SK-N-DZ (cell line): ENCODE results near the gene ACOXL.

Source experiments
- DNase-seq: peaks from one replicate; pipeline ENCODE4 v3.0.0-alpha.2; 2015; ENCODE audit warnings: low spot score

Gene ACOXL

DNA sequence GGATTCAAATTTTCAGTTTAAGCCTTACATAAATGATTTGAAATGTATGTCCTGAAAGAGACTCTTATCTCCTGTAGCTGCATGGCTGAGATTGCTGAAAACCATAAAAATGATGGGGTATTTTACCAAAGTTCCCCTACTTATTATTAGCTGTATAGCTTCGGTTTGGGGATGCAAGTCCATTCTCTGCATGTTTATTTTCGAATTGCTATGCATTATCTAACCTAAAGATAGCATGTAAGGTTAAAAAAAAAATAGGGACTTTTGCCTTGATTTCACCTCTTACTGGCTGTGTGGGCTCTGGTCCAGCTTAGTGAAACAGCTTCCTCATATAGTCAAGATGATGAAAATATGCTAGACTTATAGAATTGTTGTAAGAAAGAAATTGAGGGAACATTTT lies 14.0 kb upstream of the ACOXL start:
- DNase-seq: no peak

DNA sequence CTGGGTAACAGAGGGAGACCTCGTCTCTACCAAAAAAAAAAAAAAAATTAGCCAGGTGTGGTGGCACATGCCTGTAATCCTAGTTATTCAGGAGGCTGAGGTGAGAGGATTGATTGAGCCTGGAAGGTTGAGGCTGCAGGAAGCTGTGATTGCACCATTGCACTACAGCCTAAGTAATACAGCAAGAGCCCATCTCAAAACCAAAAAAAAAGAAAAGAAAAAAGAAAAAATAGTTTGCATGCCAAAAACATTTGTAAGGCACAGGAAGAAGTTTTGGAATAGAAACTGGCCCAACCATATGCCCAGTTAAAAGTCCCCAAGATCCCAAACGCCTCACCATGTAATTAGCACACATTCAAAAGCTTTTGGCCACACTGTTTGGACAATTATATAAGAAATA lies 13.4 kb upstream of the ACOXL start:
- no peak for DNase-seq

DNA sequence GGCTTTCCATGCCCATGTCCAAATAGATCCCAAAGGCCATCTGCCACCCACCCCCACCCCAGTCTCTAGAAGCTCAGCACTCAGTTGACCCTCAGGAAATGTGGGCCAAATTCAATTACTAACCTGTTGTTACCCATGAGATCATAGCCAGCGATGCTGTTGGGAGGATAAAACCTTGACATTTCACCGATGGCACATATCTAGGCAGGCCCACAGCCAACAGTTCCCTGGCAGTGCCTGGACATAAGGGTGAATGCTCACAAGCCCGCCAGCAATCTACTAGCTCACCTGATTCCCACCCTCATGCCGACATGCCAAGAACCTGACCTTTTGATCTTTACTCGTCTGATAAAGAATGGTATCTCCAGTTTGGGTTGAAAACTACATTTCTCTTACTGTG lies 11.8 kb upstream of the ACOXL start:
- no peak for DNase-seq

DNA sequence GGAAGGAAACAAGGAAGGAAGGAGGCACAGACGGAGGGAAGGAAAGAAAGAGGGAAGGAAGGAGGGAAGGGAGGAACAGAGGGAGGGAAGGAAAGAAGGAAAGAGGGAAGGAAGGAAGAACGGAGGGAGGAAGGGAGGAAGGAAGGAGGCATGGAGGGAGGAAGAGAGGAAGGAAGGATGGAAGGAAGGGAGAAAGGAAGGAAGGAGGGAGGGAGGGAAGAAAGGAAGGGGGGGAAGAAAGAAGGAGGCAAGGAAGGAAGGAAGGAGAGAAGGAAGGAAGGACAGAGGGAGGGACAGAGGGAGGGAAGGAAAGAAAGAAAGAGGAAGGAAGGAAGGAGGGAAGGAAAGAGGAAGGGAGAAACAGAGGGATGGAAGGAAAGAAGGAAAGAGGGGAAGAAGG lies 7.6 kb upstream of the ACOXL start:
- no peak for DNase-seq

DNA sequence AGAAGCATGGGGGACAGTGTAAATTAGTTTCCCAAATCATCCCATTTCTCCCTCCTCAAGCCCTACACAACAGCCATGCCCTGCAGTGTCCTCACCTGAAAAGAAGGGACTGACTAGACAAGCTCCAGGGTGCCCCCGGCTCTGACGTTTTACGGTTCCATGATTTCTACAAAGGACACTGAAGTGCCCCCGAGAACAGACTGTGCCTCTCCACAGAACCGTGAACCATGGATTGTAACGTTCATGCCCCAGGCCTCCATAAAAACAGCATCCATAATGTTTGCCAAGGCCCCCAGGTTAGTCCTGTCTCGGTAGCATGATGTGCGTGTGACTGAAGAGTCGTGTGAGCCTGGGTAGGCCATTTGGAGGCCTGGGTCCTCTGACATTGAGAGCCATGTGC lies 7.0 kb upstream of the ACOXL start:
- DNase-seq: no peak

DNA sequence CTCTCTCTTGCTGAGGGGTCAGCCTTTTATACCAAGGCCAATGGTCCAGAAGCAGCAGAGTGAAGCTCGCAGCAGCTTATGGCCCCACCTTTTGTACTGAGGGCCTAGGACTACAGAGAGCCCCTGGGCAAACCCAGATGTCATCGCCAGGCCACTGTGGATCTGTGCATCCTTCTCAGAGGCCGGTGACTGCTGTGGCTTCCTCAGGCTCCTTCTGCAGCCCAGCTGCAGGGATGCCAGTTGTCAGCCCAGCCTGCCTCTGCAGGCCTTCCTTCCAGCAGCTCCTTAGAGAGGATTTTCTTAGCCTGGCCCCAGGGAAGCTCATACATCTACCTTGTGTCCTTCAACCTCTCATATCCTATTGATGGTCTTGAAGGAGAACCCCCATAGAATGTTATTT lies 6.5 kb upstream of the ACOXL start:
- DNase-seq: no peak

DNA sequence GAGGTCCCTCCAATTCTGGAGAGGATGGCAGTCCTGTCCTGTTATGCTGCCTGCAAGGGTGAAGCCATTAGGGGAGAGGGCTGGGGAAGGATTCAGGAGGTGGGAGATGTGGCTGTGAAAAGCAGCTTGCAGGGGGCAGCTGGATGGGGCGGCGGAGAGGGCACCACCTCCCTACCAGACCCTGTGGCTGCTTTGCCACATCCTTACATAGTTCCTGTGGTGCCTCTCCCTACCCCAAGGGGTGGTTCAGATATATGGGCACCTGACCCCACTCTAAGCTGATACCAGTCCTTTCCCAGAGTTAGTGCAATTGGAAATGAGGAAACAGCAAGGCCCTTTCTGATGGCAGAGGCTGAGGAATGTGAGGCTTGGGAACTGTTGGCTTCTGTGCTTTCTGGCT lies 6.1 kb upstream of the ACOXL start:
- no peak for DNase-seq

DNA sequence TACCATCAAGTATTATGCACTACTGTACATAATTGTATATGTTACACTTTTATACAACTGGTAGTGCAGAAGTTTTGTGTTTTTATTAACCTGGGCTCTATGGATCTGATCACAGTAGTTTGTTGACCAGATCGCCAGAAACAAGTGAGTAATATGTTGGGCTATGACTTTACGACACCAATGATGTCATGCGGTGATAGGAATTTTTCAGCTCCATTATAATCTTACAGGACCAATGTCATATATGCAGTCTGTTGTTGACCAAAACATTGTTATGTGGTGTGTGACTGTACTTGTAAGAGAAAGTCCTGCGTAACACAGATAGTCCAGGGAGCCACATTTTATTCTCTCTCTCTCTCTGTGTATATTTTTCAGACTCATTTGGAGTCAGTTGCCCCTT lies 4.5 kb upstream of the ACOXL start:
- no peak for DNase-seq

DNA sequence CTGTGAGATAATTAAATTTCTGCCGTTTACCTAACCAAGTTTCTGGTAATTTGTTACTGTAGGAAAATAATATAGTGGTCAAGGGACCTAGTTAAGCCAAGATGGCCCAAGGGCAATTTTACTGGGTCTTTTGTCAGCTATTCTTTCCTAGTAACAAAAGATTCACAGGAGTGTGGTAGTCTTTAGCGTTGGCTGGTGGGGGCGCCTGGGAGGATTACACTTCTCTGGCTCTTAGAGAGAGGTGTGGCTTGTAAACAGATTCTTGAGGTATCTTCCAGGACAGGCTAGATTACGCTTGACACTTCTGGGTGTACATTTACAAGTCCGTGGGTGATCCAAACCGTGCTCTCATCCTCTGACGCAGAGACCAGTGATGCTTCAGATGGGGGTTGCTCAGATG lies 3.3 kb upstream of the ACOXL start:
- no peak for DNase-seq

DNA sequence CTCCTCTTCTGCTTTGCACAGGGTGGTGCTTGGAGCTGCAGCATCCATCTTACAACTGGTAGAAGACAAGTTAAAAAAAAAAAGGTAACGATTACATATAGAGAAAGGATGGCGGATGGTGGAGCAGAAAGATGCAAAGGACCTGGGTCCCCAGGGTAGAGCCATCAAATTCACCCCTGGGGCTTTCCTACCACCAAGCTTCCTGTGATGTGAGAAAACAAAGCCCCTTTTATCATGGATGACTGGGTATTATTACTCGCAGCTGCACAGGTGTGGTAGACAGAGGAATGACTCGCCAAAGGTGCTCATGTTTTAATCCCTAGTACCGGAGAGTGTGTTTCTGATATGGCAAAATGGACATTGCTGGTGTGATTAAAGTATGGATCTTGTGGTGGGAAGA lies 1.3 kb upstream of the ACOXL start:
- DNase-seq: no peak

DNA sequence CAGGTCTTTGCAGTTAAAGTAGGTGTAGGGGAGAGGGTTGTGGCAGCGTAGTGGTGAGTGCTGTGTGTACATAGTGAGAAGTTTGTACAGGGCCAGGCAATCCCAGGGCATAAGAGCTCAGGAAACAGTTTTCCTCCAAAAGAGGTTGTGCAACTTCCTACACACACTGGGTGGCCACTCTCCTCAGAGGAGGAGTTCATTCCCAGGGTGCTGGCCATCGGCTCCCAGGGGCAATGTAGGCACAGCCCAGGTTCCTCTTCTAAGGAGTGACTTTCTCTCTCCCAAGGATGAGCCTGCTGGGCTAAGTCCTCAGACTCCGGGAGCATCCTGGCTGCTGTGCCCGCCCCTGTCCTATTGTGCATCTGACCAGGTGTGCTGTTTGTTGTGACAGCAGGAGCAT lies 3.0 kb downstream of the ACOXL start:
- DNase-seq: no peak

DNA sequence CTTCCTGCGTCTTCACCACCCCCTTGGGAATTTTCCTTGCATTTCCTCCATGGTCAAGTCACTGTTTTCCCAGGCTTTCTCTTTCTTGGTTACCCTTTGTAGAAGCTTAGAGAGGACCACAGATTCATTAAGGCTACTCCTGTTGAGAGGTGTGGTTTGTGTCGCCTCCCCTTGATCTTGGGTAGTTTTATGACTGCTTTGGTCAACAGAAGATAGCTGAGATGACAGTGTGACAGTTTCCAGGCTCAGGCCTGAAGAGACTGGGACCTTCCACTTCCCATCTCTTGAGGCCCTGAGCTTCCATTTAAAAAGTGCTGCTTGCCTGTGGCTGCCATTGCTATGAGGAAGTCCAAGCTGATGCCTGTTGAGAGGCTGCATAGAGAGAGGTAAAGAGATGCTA lies 5.4 kb downstream of the ACOXL start:
- DNase-seq: no peak

DNA sequence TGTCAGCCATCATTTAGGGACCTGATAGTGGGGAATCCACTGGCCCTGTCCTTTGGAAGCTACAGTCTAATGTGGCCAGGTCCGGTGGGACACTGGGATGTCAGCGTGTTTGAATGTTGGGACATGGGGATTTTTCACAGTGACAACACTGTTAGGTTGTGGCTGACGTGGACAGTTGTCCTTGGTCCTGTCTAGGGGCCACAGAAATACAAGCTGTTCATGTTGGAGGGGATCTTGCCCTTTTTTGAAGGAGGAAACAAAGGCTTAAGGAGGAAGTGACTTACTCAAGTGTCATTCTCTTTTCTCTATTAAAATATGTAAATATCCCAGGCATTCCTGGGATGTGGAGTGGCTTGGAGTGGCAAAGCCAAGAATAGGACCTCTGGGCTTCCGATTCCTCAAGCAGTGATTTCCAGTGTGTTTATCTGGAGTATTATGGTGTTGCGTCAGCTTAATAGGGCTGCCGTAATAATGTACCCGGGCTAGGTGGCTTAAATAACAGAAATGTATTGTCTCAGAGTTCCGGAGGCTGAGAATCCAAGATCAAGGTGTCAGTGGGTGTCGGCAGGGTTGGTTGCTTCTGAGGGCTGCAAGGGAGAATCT lies 8.5 kb downstream of the ACOXL start:
- no peak for DNase-seq

DNA sequence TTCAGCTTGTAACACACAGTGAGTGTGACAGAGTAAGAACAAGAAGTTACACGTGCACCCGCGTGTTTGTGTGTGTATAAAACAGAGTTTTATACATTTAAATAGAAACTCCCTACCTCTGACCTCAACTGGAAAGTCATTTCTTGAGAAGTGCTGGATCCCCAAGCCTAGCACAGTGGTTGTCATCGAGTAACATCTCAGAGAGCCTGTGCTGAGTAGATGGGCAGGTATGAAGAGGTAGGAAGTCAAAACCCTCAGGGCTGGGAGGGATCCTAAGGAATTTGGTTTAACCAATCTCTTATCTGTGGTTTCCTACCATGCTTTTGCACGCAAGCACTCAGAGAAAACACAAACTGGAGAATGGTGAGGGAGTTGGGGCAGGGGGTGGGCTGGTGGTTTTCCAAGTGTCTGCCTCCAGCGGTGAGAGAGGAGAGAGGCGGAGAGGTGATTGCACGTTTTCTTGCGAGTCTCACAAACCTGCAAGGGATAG lies 9.2 kb downstream of the ACOXL start:
- DNase-seq: no peak

DNA sequence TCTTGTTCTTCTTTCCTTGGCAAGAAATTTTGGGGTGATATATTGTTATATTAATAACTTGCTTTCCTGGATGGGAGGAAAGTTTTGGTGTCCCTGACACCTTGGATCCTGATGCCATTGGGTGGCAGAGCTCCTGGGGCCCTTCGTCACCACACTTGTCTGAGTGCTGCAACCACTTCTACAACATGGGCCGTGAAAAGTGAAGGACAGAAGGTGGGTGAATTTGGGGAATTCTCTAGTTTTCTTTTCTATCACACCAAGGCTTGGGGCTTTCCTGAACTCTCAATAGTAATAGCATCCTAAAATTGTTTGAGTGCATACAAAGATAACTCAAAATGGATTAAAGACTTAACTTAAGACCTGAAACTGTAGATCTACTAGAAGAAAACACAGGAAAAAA lies 10.0 kb downstream of the ACOXL start:
- no peak for DNase-seq

DNA sequence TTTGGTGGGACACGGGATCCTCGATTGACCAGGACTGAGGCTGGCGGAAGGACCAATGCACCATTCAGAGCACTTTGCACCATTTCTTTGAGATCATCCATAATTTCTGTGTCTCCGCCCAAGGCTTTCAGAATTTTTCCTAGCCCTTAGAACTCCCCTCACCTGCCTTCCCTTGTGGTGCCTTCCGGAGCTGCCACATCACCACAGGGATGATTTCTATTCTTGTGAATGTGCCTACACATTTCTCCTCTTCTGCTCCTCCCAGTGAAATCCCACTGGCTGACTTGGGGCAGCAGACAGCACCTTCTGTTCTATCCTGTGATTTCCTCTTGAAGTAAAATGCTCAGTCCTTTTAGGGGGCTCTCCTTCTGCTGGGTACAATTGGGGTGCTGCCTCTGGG lies 11.2 kb downstream of the ACOXL start:
- no peak for DNase-seq

DNA sequence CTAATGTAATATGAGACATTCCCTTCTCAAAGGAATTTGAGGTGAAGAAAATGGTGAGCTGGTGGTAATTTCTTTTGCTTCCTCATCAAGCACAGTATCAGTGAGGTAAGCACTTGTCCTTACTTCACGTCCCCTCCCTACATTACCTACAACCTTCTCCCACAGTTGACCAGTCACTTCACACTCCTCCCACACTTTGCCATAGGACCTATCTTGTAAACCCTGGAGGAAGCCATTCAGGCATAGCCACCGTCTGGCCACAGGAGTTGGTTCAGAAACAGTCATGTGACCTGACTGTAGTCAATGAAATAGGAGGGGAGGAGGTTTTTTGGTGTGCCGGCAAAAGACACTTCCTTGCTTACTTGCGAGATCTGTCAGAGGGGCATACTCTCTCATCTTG lies 12.1 kb downstream of the ACOXL start:
- DNase-seq: no peak

DNA sequence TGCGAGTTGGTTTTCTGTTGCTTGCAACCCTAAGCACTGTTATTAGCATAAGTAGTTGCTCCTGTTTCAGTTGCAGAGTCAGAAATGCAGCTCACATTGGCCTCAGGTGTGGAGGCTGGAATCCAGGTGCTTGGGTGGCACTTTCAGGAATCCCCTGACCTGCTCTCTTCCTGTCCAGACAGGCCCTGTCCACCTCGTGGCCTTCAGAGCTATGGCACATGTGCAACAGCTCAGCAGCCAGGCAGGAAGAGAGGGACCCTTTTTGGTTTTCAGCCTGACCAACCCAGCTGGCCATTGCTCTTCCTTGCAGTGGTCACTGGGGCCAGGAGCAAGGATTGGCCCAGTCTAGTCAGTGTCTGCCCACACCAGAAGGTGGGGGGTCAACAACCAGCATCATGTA lies 12.7 kb downstream of the ACOXL start:
- DNase-seq: no peak

DNA sequence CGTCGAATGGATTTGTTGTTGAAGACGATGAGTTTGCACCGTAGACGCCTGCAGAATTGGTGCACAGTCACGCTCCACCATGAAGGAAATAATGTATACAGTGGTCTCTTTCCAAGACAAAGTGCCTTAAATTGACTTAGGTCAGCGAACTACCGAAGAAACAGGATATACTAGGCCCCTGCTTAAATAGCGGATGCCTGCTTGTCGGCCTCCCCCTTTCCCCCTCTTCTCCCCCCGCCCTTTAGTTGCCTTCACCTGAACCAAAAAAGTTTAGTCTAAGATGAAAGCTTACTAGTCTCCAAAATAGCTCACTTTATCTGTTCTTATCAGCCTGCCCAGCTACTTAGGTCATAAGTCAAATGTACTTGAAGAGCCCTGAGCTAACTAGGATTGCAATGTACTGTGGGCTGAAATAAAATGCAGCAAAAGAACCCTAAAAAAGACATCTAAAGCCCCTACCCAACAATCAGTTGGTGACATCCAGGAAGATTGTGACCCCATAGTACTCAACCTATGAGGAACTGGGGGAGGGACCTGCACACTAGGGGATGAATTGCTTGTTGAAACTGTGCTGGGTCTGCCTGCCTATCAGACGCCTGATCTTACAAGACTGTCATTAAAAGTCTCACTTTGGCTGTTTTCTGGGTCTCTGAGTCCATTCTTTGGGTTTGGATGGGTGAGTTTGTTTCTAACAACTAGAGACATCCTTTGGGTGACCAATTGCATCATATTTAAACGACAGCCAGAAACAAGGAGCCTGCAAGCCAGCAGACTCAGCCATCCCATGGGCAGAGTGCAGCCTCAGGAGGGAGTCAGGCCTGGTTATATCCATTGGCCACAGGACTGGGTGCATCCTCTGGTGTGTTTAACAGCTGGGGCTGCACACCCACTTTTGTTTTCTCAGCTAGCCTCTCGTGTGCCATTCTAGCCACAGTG lies 14.5 kb downstream of the ACOXL start:
- DNase-seq: no peak

DNA sequence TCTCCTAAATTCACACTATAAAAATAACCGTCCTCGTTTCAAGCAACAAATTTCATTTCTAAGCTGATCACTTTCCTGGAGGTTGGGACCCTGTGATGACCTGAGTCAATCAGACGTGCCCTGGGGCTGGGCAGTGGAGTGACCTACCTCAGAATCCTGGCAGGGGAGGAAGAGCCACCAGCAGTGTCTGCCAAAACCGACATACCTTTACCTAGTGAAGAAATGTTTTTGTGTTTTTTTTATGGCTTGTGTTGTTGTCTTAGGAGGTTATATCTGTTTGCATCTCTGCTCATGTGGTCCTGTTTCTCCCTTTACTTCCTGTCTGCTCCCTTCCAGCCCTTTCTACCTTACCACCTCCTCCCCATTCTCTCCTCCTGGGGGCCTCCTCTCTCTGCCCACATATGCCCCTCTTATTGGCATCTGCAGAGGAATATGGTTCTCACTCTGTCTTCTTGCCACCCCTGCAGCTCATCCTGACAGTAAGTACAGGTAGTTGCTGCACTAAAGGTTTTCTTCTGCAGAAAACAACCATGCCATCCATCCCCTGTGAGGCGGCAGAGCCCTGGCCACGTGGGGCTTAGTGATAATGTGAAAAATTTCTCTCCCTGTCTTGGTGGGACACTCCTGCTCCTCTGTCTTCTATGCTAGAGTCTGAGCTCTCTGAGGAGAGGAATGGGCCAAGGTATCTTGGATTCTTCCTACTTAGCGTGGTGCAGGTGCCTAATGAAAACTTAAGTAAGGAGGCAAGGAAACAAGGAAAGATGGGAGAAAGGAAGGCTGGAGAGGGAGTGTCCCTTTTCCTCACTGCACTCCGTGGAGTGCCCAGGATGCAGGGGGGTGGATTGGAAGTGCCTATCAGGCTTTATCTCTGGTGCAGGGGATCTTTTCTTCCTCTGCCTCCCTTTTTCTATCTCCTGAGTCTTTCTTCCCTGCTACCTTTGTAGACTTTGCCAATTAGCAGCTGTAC lies 15.4 kb downstream of the ACOXL start:
- no peak for DNase-seq

DNA sequence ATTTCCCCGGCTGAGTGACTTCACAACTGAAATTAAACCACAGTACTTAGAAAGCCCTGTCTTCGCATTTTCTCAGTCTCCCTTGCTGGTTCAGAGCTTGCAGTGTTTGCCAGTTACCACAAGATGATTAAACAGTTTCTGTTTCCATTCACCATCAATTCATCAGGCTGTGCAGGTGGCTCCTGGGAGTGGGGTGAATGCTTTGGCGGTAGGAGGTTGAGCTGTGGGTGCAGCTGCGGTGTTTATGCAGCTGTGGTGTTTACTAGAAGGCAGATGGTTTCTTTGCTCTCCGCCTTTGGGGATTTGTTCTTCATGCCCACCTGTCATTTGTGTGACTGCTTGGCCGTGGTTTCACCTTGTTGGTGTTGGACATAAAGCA lies 16.1 kb downstream of the ACOXL start:
- DNase-seq: no peak

DNA sequence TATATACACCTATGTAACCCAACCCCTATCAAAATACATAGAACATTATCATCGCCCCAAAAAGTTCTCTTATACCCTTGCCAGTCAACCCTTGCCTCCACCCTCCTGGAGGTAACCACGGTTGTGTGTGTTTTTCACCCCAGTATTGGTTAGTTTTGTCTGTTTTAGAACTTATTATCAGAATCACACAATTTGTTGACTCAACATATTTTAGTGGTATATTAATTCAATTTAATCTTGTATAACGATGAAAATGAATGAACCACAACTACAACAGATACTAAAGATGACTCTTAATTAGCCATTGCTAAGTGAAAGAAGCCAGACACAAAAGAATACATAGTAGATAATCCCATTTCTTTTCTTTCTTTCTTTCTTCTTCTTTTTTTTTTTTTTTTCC lies 19.3 kb downstream of the ACOXL start:
- DNase-seq: no peak
